Kidney epithelial cell (primary cell): ENCODE results near the gene CTSO. TPM values are rescaled to one million over a fixed set of nuclear protein-coding genes. Genes with fewer than 3 reads are reported as not detected.

Experiments
- DNase-seq: peaks from one replicate; pipeline ENCODE4 v3.0.0-alpha.2; 2010; ENCODE audit warnings: low read depth
- H3K27me3 ChIP-seq: 2 replicates; pipeline ENCODE4 v1.6.0; 2011; ENCODE audit warnings: low read length; ENCODE audit not compliant: control insufficient read depth, insufficient read depth
- H3K36me3 ChIP-seq: 2 replicates; pipeline ENCODE4 v1.5.1; 2011; ENCODE audit warnings: low read length; ENCODE audit not compliant: control insufficient read depth, insufficient read depth
- H3K4me3 ChIP-seq: 2 replicates; pipeline ENCODE4 v1.5.1; 2011; ENCODE audit warnings: low read depth, mild to moderate bottlenecking, control low read depth, low read length
- total RNA-seq: library from RNA; depleted of rRNA; stranded (reverse); fragments of >200 nt; gene quantifications from 2 replicates; pipeline ENCODE4 v1.2.3, GENCODE V29; 2015
- TF ChIP-seq, protein P1 (sequence below): IDR thresholded peaks from 2 replicates; pipeline ENCODE4 v1.5.1; 2011; ENCODE audit warnings: mild to moderate bottlenecking, moderate library complexity, low read length, control low read depth, inconsistent platforms; ENCODE audit not compliant: insufficient read depth, poor library complexity, severe bottlenecking

CTSO gene
- total RNA-seq, 1 donor from 2014 or later = 11.9 TPM

DNA sequence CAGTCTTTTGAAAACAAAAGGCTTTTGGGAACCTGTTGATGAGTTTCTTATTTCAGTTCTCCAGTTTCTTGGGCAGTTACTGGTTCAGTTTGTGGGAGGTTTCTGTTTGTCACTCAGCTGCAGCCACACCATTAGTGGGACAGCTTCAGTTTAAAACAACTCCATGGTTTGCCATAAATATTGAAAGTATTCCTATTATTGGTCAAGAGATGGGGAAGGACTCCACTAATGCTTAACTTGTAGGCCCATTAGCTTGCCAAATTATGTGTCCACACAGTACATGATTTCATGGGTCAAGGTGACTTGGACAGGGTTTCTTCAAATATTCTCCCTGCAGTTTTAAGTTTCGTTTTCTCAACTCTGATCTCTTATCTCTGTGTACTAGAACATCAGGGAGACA lies 72.1 kb downstream of the CTSO start:
- TF ChIP-seq, protein P1, sequence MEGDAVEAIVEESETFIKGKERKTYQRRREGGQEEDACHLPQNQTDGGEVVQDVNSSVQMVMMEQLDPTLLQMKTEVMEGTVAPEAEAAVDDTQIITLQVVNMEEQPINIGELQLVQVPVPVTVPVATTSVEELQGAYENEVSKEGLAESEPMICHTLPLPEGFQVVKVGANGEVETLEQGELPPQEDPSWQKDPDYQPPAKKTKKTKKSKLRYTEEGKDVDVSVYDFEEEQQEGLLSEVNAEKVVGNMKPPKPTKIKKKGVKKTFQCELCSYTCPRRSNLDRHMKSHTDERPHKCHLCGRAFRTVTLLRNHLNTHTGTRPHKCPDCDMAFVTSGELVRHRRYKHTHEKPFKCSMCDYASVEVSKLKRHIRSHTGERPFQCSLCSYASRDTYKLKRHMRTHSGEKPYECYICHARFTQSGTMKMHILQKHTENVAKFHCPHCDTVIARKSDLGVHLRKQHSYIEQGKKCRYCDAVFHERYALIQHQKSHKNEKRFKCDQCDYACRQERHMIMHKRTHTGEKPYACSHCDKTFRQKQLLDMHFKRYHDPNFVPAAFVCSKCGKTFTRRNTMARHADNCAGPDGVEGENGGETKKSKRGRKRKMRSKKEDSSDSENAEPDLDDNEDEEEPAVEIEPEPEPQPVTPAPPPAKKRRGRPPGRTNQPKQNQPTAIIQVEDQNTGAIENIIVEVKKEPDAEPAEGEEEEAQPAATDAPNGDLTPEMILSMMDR = no peak
- no peak overlapping the region for H3K4me3 ChIP-seq
- no peaks in the 10 kb centered on the region for H3K36me3 ChIP-seq
- no peak for DNase-seq
- H3K27me3 ChIP-seq = no peaks in the 10 kb centered on the region

DNA sequence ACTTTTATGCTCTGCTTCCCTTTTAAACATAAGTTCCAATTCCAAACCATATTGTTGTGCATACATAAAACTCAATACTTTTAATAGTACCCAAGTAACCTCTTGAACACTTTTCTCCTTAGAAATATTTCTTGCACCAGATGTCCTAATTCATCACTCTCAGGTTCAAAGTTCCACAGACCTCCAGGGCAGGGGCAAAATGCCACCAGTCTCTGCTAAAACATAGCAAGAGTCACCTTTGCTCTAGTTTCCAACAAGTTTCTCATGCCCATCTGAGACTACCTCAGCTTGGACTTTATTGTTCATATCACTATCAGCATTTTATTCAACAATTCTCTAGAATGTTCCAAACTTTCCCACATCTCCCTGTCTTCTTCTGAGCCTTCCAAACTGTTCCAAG lies 73.9 kb downstream of the CTSO start:
- no peak overlapping the region for H3K4me3 ChIP-seq
- TF ChIP-seq, protein P1 = no peak
- no peaks in the 10 kb centered on the region for H3K27me3 ChIP-seq
- H3K36me3 ChIP-seq = no peaks in the 10 kb centered on the region
- DNase-seq = no peak

DNA sequence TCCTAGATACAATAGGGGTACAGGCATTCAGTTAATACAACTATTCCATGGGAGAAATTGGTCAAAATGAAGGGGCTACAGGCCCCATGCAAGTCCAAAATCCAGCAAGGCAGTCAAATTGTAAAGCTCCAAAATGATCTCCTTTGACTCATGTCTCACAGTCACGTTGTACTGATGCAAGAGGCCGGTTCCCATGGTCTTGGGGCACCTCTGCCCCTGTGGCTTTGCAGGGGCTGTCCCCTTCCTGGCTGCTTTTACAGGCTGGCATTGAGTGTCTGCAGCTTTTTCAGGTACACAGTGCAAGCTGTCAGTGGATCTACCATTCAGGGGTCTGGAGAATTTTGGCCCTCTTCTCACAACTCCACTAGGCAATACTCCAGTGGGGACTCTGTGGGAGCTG lies 75.1 kb downstream of the CTSO start:
- Histone ChIP-seq H3K4me3 (no peak overlapping the region), H3K27me3 (no peaks in the 10 kb centered on the region), H3K36me3 (no peaks in the 10 kb centered on the region)
- no peak for DNase-seq
- TF ChIP-seq, protein P1 = no peak

DNA sequence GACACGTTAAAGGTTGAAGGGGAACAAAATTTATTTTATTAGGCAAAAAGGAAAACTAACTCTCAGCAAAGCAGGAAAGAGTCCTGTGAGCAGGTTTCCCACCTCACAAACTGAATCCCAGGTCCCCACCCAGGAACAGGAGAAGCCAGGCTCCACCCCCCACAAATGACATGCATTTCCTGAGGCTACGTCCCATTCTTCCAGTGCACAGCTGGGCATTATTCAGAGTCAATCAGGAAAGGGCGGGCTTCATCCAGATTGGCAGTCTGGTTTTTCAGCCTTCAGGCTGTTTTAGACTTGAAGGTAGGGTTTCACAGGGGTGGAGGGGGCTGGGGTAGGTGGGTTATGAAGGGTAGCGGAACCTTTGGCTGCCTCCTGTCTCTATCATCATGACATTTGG lies 75.7 kb downstream of the CTSO start:
- no peak for DNase-seq
- Histone ChIP-seq H3K27me3 (no peaks in the 10 kb centered on the region), H3K36me3 (no peaks in the 10 kb centered on the region), H3K4me3 (no peak overlapping the region)
- TF ChIP-seq, protein P1 = no peak

DNA sequence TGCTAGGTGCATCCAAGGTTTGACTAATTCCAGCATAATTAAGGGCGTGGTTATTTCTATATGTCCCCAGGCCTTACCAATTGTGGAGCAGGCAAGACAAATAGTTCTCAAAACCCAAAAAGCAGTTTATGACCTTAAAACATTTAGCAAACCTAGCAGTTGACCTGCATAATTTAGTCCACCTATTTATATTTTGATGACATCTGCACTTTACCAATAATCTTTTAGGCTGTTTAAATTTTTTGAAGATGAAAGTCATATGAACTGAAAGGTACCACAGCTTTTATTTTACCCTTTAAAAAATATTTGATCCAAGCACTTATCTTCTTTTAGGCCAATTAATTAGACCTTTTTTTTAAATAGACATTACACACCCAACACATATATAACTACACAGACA lies 77.8 kb downstream of the CTSO start:
- DNase-seq = no peak
- Histone ChIP-seq H3K4me3 (no peak overlapping the region), H3K27me3 (no peaks in the 10 kb centered on the region), H3K36me3 (no peaks in the 10 kb centered on the region)
- TF ChIP-seq, protein P1 = no peak

Other genes with a start within 250 kb of the CTSO start
- gene GUCY1B1, start 194.8 kb downstream of the CTSO start, total RNA-seq = 1.7 and 2.8 TPM in 2 replicates
- not detected in 2 replicates for gene ASIC5, start 87.6 kb downstream of the CTSO start, total RNA-seq
- gene TDO2, start 50.2 kb downstream of the CTSO start, total RNA-seq = not detected in 2 replicates